Glomerular visceral epithelial cell (primary cell): ENCODE data around the gene EXOC3L1.

ENCODE experiments used
- DNase-seq: peaks from one replicate; pipeline ENCODE4 v3.0.0-alpha.2; 2016; ENCODE audit errors: extremely low spot score

The EXOC3L1 gene

GRCh38 chr16:67199011-67199807 is 9.3 kb upstream of the EXOC3L1 start, which contains the start of gene ELMO3:
Gene ELMO3, plus strand, starts transcription at chr16:67199131. Its CDS starts 196 bp downstream, at chr16:67199327.
- DNase-seq: no peak

GRCh38 chr16:67198238-67198734 is 8.3 kb upstream of the EXOC3L1 start:
- DNase-seq: no peak

GRCh38 chr16:67197704-67198103 is 7.8 kb upstream of the EXOC3L1 start:
- no peak for DNase-seq

- no peak for DNase-seq
Observed at GRCh38 chr16:67196881-67197280, 6.9 kb upstream of the EXOC3L1 start.

GRCh38 chr16:67195676-67196075 is 5.7 kb upstream of the EXOC3L1 start:
- no peak for DNase-seq

- DNase-seq: no peak
Observed at GRCh38 chr16:67194260-67194659, 4.3 kb upstream of the EXOC3L1 start.

GRCh38 chr16:67193536-67193935 is 3.6 kb upstream of the EXOC3L1 start:
- DNase-seq: no peak

- no peak for DNase-seq
Observed at GRCh38 chr16:67192781-67193361, 2.9 kb upstream of the EXOC3L1 start.

GRCh38 chr16:67191995-67192681 is 2.2 kb upstream of the EXOC3L1 start, which contains the start of gene E2F4:
Gene E2F4, plus strand, starts transcription at chr16:67192155. Its CDS starts 73 bp downstream, at chr16:67192228.
- peak; percentile 88 for DNase-seq

- no peak for DNase-seq
Observed at GRCh38 chr16:67191411-67191994, 1.6 kb upstream of the EXOC3L1 start.

- DNase-seq: no peak
Observed at GRCh38 chr16:67190448-67191399, 788 bp upstream of the EXOC3L1 start.

- no peak for DNase-seq
Observed at GRCh38 chr16:67188798-67189197, 1.1 kb downstream of the EXOC3L1 start.

GRCh38 chr16:67188323-67188722 is 1.6 kb downstream of the EXOC3L1 start:
- DNase-seq: no peak

GRCh38 chr16:67187175-67187890 is 2.6 kb downstream of the EXOC3L1 start:
- DNase-seq: no peak

GRCh38 chr16:67186550-67186950 is 3.4 kb downstream of the EXOC3L1 start:
- peak; percentile 83 for DNase-seq

GRCh38 chr16:67185651-67186134 is 4.2 kb downstream of the EXOC3L1 start:
- no peak for DNase-seq

GRCh38 chr16:67184995-67185650 is 4.8 kb downstream of the EXOC3L1 start:
- DNase-seq: peak; percentile 88

- DNase-seq: no peak
Observed at GRCh38 chr16:67184453-67184994, 5.4 kb downstream of the EXOC3L1 start.
